ENCODE measurements around the gene ZDHHC24. TPM values are rescaled to one million over a fixed set of nuclear protein-coding genes. Genes with fewer than 3 reads are reported as not detected.

ZDHHC24 gene
- total RNA-seq, 1 donor from 2014 or later: 4.1 TPM

GRCh38 chr11:66510990-66511339, 34.9 kb downstream of the ZDHHC24 start:
- Mint-ChIP-seq H3K36me3 (peaks cover 8% of the 10 kb centered on the region), H3K27me3 (ENCODE audit: insufficient read depth, low read depth) (peaks cover 7% of the 10 kb centered on the region), H3K27ac (peak overlapping the region; percentile 88), H3K4me3 (peak overlapping the region; percentile 99), H3K4me1 (peaks cover 14% of the 10 kb centered on the region), H3K9me3 (no peaks in the 10 kb centered on the region)
- Histone ChIP-seq H3K36me3 (no peaks in the 10 kb centered on the region), H3K9ac (peak overlapping the region; percentile 88), H3K4me3 (peak overlapping the region; percentile 89), H2AFZ (replicated peaks) (peak overlapping the region; percentile 100), H3K4me2 (peak overlapping the region; percentile 92), H3K27me3 (no peaks in the 10 kb centered on the region), H3K4me1 (peaks cover 10% of the 10 kb centered on the region), H3F3A (ENCODE audit: low read depth) (no peaks in the 10 kb centered on the region), H3K27ac (no peak overlapping the region), H3K79me2 (ENCODE audit: low read depth) (peaks cover 21% of the 10 kb centered on the region), H4K20me1 (ENCODE audit: low read depth) (no peaks in the 10 kb centered on the region), H3K9me3 (ENCODE audit: low read depth) (no peaks in the 10 kb centered on the region)
- TF ChIP-seq EZH2phosphoT487 (IDR thresholded peaks at IDR 0.05) (no peak), CTCF (IDR thresholded peaks at IDR 0.05) (no peak), EZH2 (IDR thresholded peaks at IDR 0.05) (no peak)
- peak; percentile 12 for DNase-seq (ENCODE audit: low spot score)

DNA sequence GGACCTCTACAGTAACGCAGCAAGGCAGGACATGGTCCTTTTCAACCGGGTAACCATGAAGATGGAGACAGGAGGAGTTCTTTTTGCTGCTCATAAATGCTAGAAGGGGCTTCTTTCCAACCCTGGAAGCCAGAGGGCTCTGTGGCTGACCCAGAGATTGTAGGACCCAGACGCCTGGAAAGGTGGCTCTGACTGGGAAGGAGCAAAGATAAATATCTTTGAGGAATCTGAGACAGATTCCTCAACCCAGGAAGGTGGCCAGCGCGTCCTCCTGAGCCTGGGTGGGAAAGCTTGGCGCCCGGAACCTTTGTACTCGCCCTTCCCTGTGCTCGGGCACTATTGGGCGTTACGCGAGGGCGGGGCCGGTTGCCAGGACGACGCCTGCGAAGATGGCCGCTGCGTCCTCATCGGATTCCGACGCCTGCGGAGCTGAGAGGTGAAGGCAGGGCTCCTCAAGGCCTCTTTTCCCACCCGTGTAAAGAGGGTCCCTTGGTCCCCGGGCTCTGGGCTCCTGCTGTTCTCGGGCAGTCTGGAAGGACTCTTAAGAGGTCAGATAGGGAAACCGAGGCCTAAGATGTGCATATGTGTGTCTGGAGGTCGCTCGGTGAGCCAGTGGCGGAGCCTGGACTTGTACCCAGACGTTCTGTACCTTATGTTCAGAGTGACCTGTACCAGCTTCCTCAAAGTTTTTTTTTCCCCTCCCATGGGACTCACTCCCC, 35.4 kb downstream of the ZDHHC24 start, which contains the start of gene BBS1:
TSS of gene BBS1 (plus strand) at position 365 of the 719 bp plus-strand sequence. CDS start at position 390, 25 bp downstream.
- Histone ChIP-seq H3K27ac (peak within 1 kb of the TSS; percentile 76), H4K20me1 (ENCODE audit: low read depth) (no peaks in the 10 kb centered on the region), H3K4me3 (peak within 1 kb of the TSS; percentile 89), H3K9ac (peak within 1 kb of the TSS; percentile 88), H3K27me3 (no peaks in the 10 kb centered on the region), H3K4me1 (peaks cover 10% of the 10 kb centered on the region), H3F3A (ENCODE audit: low read depth) (no peaks in the 10 kb centered on the region), H3K9me3 (ENCODE audit: low read depth) (no peaks in the 10 kb centered on the region), H2AFZ (replicated peaks) (peak within 1 kb of the TSS; percentile 100), H3K36me3 (no peaks in the 10 kb centered on the region), H3K4me2 (peak within 1 kb of the TSS; percentile 92), H3K79me2 (ENCODE audit: low read depth) (peaks cover 21% of the 10 kb centered on the region)
- Mint-ChIP-seq H3K27me3 (ENCODE audit: insufficient read depth, low read depth) (peaks cover 7% of the 10 kb centered on the region), H3K4me1 (peaks cover 14% of the 10 kb centered on the region), H3K4me3 (peak within 1 kb of the TSS; percentile 99), H3K9me3 (no peaks in the 10 kb centered on the region), H3K36me3 (peaks cover 8% of the 10 kb centered on the region), H3K27ac (peak within 1 kb of the TSS; percentile 88)
- peak; percentile 94 for DNase-seq (ENCODE audit: low spot score)
- TF ChIP-seq EZH2 (IDR thresholded peaks at IDR 0.05) (no peak), CTCF (IDR thresholded peaks at IDR 0.05) (no peak), EZH2phosphoT487 (IDR thresholded peaks at IDR 0.05) (no peak)

DNA sequence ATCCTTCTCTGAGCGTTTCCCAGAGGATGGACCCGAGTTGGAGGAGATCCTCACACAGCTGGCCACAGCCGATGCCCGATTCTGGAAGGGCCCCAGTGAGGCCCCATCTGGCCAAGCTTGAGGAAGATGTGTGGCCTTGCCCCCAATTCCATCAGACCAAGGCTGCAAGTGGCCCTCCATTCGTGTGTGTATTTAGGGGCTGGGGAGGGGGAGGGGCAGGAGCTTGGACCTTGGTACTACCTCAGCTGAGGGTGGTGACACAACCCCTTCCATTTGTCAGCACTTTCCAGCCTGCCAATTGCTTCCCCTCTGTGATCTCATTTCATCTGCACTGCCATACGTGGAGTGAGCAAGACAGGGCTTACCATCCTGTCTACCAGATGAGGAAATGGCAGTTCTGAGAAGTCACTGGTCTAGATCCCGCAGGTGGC, 36.7 kb downstream of the ZDHHC24 start:
- Histone ChIP-seq H3F3A (ENCODE audit: low read depth) (no peaks in the 10 kb centered on the region), H3K79me2 (ENCODE audit: low read depth) (peaks cover 21% of the 10 kb centered on the region), H4K20me1 (ENCODE audit: low read depth) (no peaks in the 10 kb centered on the region), H3K9ac (no peak overlapping the region), H3K27me3 (no peaks in the 10 kb centered on the region), H3K4me2 (no peak overlapping the region), H3K4me1 (peaks cover 10% of the 10 kb centered on the region), H2AFZ (replicated peaks) (no peak overlapping the region), H3K4me3 (no peak overlapping the region), H3K9me3 (ENCODE audit: low read depth) (no peaks in the 10 kb centered on the region), H3K36me3 (no peaks in the 10 kb centered on the region), H3K27ac (no peak overlapping the region)
- TF ChIP-seq EZH2phosphoT487 (IDR thresholded peaks at IDR 0.05): no peak
- TF ChIP-seq CTCF (IDR thresholded peaks at IDR 0.05): no peak
- no peak for TF ChIP-seq EZH2 (IDR thresholded peaks at IDR 0.05)
- peak overlapping the region; percentile 13 for H3K4me3 Mint-ChIP-seq
- H3K4me1 Mint-ChIP-seq: peaks cover 14% of the 10 kb centered on the region
- H3K36me3 Mint-ChIP-seq: peaks cover 2% of the 10 kb centered on the region
- H3K27ac Mint-ChIP-seq: no peak overlapping the region
- peaks cover 4% of the 10 kb centered on the region for H3K27me3 Mint-ChIP-seq (ENCODE audit: insufficient read depth, low read depth)
- H3K9me3 Mint-ChIP-seq: no peaks in the 10 kb centered on the region
- no peak for DNase-seq (ENCODE audit: low spot score)

All from neural progenitor cell (in vitro differentiated cells).